Measurements from ENCODE around the gene DUOXA2. TPM values are rescaled to one million over a fixed set of nuclear protein-coding genes. Genes with fewer than 3 reads are reported as not detected.

The DUOXA2 gene
- total RNA-seq, 6 donors from 2014 or later: 0.13 TPM; not detected in 5

DNA sequence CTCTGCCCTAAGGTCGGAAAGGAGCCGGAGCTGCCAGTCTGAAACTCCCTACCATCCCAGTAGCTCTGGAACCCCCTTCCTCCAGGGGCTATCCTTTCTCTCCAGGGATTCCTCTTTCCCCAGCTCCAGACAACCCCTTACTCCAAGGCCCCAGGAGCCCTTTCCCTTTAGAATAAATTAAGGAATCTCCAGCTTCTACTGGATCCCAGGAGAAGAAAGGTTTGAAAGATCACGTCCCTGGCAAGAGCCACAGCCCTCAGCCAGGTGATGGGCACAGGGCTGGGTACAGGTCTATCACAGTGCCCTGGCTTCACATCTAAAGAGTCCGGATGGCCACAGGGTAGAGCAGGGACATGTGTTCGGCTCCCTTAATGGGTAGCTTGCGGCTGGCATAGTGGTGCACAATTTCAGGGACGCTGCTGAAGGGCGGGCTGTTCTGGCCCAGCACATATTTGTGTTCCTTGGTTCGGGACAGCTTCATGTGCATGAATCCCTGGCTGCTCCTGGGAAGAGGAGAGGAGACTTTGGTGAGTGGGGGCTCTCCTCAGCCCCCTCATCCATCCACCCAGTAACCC is 53.6 kb downstream of the DUOXA2 start:
- WGBS, 2 donors: 52 to 71% methylated on average over 6 to 9 of the region's 9 CpGs
- no peaks in the 10 kb centered on the region for H3K27me3 ChIP-seq
- no peak for ATAC-seq (ENCODE audit: low FRiP score in 2 of 2)
- peaks cover 25 to 54% (median 32%) of the 10 kb centered on the region in 4 donors for H3K4me1 ChIP-seq
- H3K4me3 ChIP-seq: peak overlapping the region in 3 of 4 donors; percentile 60 to 78 (median 70)
- no peaks in the 10 kb centered on the region for H3K36me3 ChIP-seq
- no peak for DNase-seq
- no peak for TF ChIP-seq POLR2AphosphoS5 (IDR thresholded peaks at IDR 0.05)
- TF ChIP-seq POLR2A (IDR thresholded peaks at IDR 0.05): no peak
- no peak for TF ChIP-seq EP300 (IDR thresholded peaks at IDR 0.05)
- TF ChIP-seq, protein P1, sequence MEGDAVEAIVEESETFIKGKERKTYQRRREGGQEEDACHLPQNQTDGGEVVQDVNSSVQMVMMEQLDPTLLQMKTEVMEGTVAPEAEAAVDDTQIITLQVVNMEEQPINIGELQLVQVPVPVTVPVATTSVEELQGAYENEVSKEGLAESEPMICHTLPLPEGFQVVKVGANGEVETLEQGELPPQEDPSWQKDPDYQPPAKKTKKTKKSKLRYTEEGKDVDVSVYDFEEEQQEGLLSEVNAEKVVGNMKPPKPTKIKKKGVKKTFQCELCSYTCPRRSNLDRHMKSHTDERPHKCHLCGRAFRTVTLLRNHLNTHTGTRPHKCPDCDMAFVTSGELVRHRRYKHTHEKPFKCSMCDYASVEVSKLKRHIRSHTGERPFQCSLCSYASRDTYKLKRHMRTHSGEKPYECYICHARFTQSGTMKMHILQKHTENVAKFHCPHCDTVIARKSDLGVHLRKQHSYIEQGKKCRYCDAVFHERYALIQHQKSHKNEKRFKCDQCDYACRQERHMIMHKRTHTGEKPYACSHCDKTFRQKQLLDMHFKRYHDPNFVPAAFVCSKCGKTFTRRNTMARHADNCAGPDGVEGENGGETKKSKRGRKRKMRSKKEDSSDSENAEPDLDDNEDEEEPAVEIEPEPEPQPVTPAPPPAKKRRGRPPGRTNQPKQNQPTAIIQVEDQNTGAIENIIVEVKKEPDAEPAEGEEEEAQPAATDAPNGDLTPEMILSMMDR (IDR thresholded peaks at IDR 0.05): peak in 1 of 6 experiments; percentile 4
- no peaks in the 10 kb centered on the region for H3K9me3 ChIP-seq
- H3K27ac ChIP-seq: peak overlapping the region; percentile 95 to 97 (median 95)

Other genes with a start within 250 kb of the DUOXA2 start
- gene TERB2, start 157.6 kb upstream of the DUOXA2 start, total RNA-seq: not detected
- 10 to 100 TPM in 3 of 6 donors, 1 to 10 TPM in 3; 4.6 to 11.5 (median 9.3) TPM for gene SORD, start 91.1 kb upstream of the DUOXA2 start, total RNA-seq
- gene DUOX2, start 154 bp upstream of the DUOXA2 start, total RNA-seq: 10 to 100 TPM in 1 of 6 donors, 1 to 10 TPM in 5; 2.7 to 27.2 (median 6.7) TPM
- gene DUOXA1, start 15.6 kb downstream of the DUOXA2 start, total RNA-seq: 100 to 1,000 TPM in 5 of 6 donors, 10 to 100 TPM in 1; 84.2 to 530 (median 181) TPM
- gene DUOX1, start 15.7 kb downstream of the DUOXA2 start, total RNA-seq: 1,000 to 10,000 TPM in 1 of 6 donors, 100 to 1,000 TPM in 5; 215 to 1,314 (median 495) TPM
- 1 to 10 TPM; 1.4 to 8.0 (median 5.1) TPM for gene SHF, start 73.6 kb downstream of the DUOXA2 start, total RNA-seq
- under 1 TPM in 1 of 6 donors, not detected in 5; 0.20 TPM for gene SLC28A2, start 137.9 kb downstream of the DUOXA2 start, total RNA-seq

Measured in upper lobe of left lung (tissue), 6 donors.